ENCODE results near the gene ZBTB7B.
A peak's percentile ranks its signal among the peaks of the same experiment; 100 is the strongest.
"Not testable (repeated sequence)": the region's sequence is repeated elsewhere in the genome, so short reads cannot be mapped to it uniquely, and the experiment has no call there.

The ZBTB7B gene

GRCh38 chr1:154982897-154983648 is 19.5 kb upstream of the ZBTB7B start, which contains the start of gene FLAD1:
Gene FLAD1, plus strand, starts transcription at chr1:154983344. Its CDS starts 351 bp downstream, at chr1:154983695.
- TF ChIP-seq, protein P1, sequence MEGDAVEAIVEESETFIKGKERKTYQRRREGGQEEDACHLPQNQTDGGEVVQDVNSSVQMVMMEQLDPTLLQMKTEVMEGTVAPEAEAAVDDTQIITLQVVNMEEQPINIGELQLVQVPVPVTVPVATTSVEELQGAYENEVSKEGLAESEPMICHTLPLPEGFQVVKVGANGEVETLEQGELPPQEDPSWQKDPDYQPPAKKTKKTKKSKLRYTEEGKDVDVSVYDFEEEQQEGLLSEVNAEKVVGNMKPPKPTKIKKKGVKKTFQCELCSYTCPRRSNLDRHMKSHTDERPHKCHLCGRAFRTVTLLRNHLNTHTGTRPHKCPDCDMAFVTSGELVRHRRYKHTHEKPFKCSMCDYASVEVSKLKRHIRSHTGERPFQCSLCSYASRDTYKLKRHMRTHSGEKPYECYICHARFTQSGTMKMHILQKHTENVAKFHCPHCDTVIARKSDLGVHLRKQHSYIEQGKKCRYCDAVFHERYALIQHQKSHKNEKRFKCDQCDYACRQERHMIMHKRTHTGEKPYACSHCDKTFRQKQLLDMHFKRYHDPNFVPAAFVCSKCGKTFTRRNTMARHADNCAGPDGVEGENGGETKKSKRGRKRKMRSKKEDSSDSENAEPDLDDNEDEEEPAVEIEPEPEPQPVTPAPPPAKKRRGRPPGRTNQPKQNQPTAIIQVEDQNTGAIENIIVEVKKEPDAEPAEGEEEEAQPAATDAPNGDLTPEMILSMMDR (conservative IDR thresholded peaks at IDR 0.05), result no peak
- H3K27ac ChIP-seq, result peak within 1 kb of the TSS; percentile 78

DNA sequence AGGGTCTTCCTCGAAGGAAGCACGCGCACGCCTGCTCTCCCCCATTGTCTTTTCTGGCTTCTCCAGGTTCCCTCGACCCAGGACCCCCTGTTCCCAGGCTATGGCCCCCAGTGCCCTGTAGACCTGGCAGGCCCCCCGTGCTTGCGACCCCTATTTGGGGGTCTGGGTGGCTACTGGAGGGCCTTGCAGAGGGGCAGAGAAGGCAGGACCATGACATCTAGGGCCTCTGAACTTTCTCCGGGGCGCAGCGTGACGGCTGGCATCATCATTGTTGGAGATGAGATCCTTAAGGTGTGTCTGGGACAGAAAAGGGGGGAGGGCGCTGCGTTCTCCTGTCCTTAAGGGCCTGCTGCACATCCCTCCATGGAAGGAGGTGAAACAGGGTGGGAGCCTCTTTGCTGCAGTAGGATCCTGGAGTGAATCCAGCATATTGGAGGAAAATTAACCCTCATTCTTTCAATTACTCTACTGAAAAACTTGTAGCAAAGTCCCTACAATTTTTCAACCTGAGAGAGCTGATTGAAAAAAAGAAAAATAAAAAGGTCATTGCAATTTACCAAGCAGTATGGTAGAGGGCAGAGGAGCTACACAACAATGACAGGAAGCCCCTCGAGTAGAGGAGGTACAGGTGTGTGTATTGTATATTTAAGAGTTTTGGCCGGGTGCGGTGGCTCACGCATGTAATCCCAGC is 18.7 kb upstream of the ZBTB7B start:
- H3K27ac ChIP-seq, result peak overlapping the region; percentile 78
- TF ChIP-seq, protein P1 (conservative IDR thresholded peaks at IDR 0.05), result no peak; the same call in 1 of the 2 replicates

DNA sequence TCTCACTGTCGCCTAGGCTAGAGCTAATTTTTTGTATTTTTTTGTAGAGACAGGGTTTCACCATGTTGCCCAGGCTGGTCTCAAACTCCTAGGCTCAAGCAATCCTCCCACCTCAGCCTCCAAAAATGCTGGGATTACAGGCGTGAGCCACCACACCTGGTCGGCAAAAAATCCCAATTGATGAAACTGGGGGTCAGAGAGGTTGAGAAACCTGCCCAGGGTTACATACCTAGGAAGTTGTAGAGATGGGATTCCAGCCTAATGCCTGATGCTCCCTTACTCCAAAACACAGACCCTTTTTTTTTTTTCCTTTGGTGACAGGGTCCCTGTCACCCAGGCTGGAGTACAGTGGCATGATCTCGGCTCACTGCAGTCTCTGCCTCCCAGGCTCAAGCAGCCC is 15.9 kb upstream of the ZBTB7B start:
- not testable (repeated sequence) for H3K27ac ChIP-seq

- no peak overlapping the region for H3K27ac ChIP-seq
- TF ChIP-seq, protein P1 (conservative IDR thresholded peaks at IDR 0.05), result no peak
Observed at GRCh38 chr1:154987326-154987725, 15.3 kb upstream of the ZBTB7B start.

DNA sequence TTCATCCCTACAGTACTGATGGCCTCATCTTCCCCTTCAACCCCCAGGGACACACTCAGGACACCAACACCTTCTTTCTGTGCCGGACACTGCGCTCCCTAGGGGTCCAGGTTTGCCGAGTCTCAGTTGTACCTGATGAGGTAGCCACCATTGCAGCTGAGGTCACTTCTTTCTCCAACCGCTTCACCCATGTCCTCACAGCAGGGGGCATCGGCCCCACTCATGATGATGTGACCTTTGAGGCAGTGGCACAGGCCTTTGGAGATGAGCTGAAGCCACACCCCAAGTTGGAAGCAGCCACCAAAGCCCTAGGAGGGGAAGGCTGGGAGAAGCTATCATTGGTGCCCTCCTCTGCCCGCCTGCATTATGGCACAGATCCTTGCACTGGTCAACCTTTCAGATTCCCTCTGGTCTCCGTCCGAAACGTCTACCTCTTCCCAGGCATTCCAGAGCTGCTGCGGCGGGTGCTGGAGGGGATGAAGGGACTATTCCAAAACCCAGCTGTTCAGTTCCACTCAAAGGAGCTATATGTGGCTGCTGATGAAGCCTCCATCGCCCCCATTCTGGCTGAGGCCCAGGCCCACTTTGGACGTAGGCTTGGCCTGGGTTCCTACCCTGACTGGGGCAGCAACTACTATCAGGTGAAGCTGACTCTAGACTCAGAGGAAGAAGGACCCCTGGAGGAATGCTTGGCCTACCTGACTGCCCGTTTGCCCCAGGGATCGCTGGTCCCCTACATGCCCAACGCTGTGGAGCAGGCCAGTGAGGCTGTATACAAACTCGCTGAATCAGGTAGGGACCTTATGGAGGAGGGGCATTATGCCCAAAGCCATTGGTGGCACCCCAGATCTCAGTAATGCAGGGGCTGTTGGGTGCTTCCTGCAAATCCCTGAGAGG is 14.3 kb upstream of the ZBTB7B start:
- H3K27ac ChIP-seq, result no peak overlapping the region

GRCh38 chr1:154989195-154989860 is 13.3 kb upstream of the ZBTB7B start:
- TF ChIP-seq, protein P1 (conservative IDR thresholded peaks at IDR 0.05), result no peak
- H3K27ac ChIP-seq, result no peak overlapping the region

More for the DNA sequence above, 14.3 kb upstream of the ZBTB7B start:
- TF ChIP-seq, protein P1 (conservative IDR thresholded peaks at IDR 0.05), result no peak

GRCh38 chr1:154990276-154990675 is 12.3 kb upstream of the ZBTB7B start:
- TF ChIP-seq, protein P1 (conservative IDR thresholded peaks at IDR 0.05), result no peak
- H3K27ac ChIP-seq, result no peak overlapping the region
